ENCODE measurements around the gene PSD4.
A peak's percentile ranks its signal among the peaks of the same experiment; 100 is the strongest.
"Not testable (repeated sequence)": the region's sequence is repeated elsewhere in the genome, so short reads cannot be mapped to it uniquely, and the experiment has no call there.

PSD4 gene

DNA sequence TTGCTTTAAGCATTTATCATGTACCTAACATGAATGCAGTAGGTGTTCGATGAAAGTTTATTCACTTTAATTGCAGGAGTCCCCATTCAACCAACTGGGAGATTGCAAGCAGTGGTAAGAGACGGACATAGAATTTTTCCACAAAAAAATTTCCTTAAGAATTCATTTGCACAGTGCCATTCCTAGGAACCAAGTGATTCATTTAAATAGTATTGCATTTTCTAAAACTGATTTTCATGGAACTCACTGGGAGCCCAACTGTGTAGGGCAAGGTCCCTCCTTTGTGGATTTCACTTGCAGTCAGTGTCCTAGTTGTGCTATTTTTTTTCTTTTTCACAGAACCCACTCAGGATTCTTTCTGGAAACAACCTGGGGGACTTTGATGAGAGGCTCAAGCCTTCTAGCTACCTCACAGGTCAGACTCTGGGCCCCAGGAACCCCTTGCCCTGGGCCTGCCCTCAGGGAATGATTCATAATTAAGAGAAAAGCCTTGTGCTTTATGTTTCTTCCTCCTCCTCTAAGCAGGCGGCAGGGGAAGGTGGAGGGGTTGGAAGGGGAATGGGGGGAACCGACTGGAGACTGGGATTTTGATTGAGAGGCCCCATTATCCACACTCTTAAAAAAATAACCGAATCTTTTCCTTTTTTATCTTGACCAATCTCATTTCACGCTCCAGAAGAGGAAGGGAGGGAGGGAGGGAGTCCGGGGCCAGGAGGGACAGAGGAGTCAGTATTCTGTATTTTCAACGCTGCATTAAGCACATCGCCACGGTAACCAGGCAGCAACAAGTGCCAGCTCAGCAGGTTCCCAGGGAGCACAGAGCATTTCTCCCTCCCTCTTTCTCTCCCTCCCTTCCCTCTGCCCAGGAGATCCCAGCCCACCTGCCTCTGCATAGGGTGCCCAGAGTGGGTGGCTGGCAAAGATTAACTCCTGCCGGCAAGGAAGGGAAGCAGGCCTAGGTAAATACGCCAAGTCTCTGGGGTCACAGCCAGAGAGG lies 51.8 kb downstream of the PSD4 start:
- DNase-seq, result no peak

DNA sequence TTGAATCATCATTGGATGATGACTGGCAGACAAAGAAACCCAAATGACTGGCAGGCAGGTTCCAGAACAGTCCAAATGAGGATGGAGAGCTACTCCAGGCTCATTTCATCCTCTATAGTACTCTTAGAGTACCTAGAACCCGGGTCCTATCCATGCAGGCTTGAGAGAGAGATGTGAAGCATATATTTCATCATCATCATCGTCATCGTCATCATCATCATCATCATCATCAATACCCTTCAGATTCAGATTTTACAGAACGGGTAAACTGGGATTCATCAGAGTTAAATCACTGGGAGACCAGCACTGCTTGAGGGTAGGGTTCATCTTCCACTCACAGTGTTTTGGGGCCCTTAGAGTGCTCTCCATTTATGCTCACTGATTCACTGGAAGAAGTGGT lies 52.7 kb downstream of the PSD4 start:
- no peak for DNase-seq

- DNase-seq, result no peak
Observed at GRCh38 chr2:113227290-113227689, 53.5 kb downstream of the PSD4 start.

- peak; percentile 19 for DNase-seq
Observed at GRCh38 chr2:113227698-113228097, 53.9 kb downstream of the PSD4 start.

DNA sequence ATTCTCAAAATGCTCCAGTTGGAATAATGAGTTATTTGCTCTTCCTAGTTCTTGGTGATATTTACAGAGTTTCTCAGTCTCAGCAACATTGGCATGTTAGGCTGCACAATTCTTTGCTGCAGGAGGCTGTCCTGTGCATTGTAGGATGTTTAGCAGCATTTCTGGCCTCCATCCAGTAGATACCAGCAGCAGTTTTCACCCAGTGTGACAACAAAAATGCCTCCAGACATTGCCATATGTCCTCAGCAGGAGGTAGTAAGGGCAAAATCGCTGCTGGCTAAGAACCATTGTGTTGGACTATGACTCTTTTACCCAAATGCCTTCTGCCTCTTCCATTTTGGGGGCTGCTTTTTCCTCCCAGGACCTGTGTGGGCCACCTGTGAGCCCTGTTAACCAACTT lies 54.6 kb downstream of the PSD4 start:
- DNase-seq, result no peak

GRCh38 chr2:113228991-113229716 lies 55.4 kb downstream of the PSD4 start:
- DNase-seq, result no peak

- no peak for DNase-seq
Observed at GRCh38 chr2:113229795-113230194, 56.0 kb downstream of the PSD4 start.

DNA sequence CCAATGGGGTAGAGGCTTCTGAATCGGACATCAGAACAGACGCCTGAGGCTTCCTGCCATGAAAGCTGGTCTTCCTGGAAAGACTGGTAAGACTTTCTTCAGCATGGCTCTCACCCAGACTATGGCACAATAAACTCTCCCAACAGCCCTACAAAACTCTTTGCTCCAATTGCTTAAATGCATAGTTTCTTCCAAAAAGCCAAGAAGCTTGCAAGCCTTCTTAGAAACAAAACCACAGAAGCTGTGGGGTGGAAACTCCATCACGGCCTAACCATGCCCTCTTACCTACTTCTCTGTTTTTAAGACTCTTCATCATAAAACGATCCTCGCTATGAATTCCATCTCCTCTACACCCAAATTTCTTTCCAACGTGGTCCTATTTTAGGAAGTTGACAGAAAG lies 56.8 kb downstream of the PSD4 start:
- DNase-seq, result no peak

DNA sequence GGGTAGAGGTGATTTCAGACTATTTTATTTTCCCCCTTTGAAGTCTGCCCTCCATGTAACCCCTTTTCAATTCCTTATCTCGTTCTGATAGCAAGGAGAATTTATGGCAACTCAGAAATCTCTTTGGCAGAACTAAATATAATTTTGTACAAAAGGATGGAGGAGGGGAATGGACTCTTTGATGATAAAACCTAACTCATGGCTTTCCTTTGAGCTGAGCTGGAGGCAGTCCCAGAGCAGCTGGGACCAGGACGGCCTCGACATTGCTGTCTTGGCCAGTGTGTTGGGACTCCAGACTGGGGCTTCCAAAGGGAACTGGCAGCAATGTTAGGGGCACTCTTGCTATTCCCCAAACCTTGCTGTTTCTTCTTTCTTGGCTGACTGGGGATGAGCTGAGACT lies 57.3 kb downstream of the PSD4 start:
- no peak for DNase-seq

DNA sequence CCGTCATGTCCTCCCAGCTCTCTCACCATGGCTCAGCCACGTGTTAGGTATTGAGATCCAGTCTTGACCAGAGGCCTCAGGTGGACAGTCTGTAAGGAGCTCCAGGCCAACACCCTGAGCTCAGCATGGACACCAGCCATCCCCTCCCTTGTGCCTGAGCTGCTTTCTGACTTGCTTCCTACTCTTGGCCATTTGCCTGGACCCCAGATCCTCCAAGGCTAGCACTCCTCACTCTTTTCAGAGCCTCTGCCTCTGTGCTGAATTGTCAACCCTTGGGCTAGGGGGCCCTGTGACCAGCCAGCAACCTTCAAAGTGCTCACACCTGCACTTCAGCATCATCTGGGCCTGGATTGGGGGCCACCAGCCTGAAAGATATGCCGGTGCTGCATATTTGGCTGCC lies 58.4 kb downstream of the PSD4 start:
- DNase-seq, result no peak

DNA sequence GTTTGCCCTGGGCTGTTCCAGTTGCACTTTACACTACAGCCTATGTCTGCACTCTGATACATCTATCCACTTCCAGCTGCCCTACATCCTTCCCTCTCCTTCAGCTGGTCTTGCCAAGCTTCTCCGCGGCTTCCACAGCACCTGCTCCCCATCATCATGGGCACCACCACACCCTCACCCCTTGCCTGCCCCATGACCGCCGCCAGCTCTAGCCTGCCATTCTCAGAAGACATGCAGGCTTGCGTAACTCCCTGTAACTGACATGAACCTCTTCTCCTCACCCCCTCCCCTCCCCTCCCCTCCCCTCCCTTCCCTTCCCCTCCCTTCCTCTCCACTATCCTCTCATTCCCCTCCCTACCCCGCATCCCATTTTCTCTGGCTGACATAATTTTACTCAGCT lies 59.0 kb downstream of the PSD4 start:
- DNase-seq, result no peak

GRCh38 chr2:113233593-113234550 lies 60.1 kb downstream of the PSD4 start:
- no peak for DNase-seq

GRCh38 chr2:113234721-113235346 lies 61.1 kb downstream of the PSD4 start:
- DNase-seq, result no peak

- not testable (repeated sequence) for DNase-seq
Observed at GRCh38 chr2:113235347-113236226, 61.8 kb downstream of the PSD4 start.

- DNase-seq, result no peak
Observed at GRCh38 chr2:113236367-113237159, 62.8 kb downstream of the PSD4 start.

DNA sequence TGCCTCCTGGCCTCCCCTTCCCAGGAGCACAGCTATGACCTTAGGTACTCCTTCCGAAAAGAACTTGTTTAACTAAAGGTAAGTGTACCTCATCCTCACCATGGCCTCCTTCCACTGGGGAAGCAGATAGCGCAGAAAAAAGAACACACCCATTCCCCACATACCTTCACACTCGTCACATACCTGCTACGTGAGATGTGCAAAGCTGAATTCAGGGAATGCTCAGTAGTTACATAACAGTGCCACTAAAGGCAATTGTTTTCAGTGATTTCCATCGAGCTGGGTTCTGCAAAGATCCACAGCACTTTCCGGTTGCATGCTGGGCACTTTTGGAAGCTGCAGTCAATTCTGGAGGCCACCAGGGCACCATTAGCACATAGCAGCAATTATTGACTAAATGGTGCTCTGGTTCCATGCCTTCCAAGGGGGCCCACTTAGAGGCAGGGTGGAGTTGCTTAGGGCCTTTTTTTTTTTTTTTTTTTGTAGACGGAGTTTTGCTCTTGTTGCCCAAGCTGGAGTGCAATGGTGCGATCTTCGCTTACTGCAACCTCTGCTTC lies 63.9 kb downstream of the PSD4 start:
- no peak for DNase-seq

DNA sequence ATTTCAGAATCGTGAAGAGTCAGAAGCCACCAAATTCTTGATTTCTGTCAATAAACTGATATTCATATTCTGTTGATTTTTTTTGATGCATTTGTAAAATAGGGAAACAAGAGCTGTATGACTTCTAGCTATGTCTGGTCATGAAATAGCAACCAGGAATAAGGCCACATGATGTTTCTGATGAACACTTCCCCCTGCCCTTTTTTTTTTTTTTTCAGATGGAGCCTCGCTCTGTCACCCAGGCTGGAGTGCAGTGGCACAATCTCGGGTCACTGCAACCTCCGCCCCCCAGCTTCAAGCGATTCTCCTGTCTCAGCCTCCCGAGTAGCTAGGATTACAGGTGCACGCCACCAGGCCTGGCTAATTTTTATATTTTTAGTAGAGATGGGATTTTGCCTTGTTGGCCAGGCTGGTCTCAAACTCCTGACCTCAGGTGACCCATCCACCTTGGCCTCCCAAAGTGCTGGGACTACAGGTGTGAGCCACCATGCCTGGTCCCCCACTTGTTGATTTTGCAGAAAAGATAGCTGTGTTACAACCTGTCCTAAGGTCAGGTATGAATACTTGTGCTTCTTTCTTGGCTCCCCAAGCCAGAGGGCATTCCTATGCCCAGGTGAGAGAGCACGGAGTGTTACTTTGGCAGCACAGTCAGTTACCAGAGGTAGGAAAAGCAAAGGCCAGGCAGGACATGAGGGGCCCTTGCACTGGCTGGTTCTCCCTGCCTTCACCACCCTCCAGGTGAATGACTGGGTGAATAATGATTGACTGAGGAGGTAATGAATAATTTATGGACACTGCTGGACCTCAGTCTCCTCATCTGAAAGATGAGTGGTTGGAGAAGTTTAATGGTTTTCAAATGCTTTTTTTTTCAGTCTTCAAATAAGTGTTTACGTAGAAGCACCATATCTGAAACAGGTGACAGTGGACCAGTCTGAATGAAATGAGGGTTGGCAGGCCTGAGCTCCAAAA lies 65.4 kb downstream of the PSD4 start:
- no peak for DNase-seq

GRCh38 chr2:113240150-113240914 lies 66.6 kb downstream of the PSD4 start:
- DNase-seq, result no peak

Data from activated CD4-positive, alpha-beta T cell treated with anti-CD3 and anti-CD28 coated beads, Interleukin-2, Interleukin-6, amounts not matched to agents 100 ng/mL and 50 ng/mL, durations not matched to agents 16 hours and 8 hours (primary cell).